Endothelial cell of hepatic sinusoid (primary cell): ENCODE results near the gene TMEM218.

Experiments
- in situ Hi-C: cut with HindIII; loops from 2 replicates; pipeline ENCODE4 v1.10.0; 2017; ENCODE audit warnings: low sequenced_read_pairs

TMEM218 gene

DNA sequence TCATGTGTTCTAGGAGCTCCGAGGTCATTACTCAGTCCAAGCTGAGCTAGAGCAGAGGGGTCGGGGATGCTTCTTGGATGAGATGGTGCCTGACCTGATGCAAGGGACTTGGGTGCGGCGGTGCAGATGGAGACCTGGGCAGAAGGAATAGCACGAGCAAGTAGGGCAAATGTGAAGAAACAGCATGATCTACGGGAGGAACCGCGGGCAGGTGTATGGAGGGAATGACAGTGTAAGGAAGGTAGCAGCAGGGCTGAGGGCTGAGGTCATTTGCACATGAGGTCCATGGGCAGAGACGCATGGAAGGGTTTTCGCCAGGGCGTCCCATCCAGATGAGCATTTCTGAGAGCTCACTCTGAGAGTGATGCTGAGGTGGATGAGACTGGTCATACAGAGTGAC, 33.4 kb downstream of the TMEM218 start:
- in situ Hi-C loops = no loop called here

DNA sequence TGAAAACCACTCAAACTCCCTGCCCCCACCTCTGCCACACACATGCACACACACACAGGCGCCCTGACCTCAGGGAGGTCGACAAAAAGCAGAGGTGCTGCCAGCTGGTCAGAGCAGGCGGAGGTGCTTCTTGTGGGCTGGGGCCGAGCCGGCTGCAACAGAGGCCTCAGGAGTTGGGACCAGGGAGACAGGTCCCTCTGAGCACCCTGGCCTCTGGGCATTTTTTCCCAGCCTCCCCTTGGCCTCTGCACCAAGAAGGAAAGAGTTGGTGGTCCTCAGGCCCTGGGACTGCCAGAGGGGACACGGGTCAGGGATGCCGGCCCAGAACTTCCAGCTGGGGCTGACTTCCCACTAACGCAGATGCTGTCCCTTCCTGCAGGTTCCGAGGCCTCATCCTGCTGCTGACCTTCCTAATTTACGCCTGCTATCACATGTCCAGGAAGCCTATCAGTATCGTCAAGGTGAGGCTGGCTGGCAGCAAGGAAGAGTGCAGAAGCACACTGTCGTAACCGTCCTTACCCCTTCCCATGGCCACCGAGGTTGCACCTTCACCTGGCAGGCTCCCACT, 35.0 kb downstream of the TMEM218 start:
- in situ Hi-C loops = no loop called here

DNA sequence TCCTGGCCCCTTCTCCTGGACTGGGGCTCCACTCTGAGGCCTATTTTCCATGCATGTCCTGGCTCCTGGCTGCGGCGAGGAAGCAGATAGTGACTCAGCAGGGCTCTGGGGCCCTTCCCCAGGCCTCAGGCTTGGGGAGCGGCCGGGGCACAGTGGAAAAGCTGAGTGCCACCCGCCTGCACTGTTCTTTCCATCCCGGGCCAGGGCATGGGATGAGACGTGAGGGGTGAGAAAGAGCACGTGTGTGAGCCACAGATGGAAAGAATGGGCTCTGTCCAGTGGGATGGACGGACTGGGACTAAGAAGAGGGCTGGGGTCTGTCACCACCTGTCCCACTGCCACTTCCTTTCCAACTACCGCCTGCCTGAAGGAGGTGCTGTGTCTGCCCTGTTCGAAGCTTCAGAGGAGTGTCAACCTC, 35.5 kb downstream of the TMEM218 start:
- in situ Hi-C loops = no loop called here

DNA sequence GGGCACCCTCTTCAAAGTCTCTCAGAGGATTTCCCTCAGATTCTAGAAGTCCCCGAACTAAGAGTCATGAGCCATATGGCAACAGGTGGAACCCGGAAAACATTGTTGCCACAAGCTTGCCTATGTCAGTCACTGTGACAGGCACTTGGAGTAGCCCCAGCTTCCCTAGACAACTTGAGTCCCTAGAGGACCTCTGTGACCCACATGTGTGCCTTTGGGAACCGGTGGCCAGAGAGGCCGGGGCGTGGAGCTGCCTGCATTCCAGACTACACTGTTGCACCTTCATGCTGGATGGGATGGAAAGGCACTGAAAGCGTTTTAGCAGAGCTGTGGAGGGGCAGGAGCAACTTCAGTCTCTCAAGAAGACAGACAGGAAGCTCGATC, 36.2 kb downstream of the TMEM218 start:
- in situ Hi-C loops = no loop called here

DNA sequence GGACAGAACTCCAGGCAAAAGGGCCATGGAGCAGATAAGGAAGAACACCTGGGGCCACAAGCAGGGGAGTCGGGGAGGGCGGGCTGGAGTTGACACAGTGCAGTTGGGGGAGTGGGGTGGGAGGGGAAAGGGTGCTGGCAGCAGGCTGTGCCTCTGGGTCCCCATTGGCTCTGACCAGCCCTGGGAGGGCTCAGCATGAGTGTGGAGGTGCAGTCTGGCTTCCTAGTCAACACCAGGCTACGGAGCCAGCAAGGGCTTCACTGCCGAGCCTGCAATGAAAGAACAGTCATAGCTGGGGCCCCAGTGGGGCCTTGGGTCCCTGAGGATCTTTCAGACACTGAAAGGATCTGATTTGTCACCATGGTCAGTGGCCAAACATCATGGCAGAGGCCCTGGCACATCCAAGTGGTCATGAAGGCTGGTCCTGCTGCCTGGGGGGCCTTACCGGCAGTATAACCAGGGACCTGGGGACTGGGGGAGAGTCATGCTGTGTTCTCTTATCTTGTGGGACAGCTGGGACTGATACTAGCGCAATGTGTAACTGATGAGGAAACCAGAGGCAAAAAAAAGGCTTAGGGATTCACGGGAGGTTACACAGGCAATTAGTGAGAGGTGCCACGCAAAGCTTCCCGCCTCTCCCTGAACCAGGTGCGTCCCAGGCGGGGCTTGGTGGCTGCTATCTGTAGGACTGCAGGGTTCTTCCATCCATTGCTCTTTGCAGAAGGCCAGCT, 36.8 kb downstream of the TMEM218 start:
- in situ Hi-C loops = no loop called here

DNA sequence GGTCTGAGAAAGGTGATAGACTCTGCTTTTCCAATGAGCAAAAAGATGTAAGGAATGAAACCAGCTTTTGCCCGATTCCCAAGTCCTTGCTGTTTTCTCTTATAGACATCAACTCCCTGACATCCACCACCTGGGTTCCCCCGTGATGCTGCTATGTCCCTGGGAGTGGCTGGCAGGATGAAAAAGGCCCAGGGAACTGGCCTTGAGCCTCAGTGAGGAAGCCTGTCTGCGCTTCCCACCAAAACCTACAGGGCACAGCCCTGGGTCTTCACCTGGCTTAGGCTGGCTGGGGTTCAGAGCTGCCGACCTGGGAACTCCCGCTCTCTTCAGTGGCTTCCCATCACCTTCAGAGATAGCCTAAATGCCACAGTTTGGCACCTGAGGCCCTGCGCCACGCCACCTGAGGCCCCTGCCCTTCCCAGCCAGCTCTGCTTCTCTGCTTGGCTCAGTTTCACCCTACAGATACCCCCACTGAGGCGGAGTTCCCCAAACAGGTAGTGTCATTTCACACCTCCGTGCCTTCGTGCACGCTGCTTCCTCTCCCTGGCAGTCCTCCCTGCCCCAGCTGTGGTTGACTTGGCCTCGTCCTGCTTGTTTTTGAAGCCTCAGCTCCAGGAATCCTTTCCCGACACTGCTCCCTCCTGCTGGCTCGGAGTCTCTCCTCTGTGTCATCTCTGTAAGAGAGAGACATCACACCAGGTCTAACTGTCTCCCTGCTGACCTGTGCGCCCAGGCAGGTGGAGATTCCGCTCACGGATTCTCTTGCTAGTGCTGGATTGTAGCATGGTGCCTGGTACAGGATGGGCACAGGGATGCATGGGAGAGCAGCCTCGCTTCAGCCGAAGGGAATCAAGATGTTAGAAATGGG, 37.6 kb downstream of the TMEM218 start:
- in situ Hi-C loops = no loop called here

DNA sequence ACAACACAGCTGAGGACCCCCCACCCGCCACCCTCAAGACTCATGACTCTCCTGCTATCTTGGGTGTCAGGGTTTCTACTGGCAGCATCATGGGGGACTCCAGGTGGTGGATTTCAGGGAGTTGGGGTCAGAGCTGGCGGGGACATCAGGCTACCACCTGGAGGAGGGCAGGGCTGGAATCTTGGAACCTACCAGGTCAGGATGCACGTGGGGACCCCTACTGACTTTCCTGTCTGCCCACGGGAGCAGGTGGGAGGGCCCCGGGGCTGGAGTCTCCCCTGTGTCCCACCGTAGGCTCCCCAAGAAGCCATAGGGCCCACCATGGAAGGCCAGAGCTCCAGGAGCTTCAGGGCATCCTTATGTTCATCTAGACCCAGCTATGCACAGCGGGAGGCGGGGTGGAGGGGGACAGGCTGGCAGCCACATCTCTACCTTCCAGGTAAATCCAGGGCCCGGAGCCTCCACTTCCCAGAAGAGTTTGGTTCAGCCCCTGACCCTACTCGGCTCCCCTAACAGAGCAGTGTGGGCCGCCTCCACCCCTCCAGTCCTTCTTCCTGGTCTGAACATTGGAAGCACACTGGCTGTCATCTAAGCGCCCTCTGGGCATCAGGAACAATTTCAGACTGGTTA, 38.4 kb downstream of the TMEM218 start:
- in situ Hi-C loops = no loop called here

DNA sequence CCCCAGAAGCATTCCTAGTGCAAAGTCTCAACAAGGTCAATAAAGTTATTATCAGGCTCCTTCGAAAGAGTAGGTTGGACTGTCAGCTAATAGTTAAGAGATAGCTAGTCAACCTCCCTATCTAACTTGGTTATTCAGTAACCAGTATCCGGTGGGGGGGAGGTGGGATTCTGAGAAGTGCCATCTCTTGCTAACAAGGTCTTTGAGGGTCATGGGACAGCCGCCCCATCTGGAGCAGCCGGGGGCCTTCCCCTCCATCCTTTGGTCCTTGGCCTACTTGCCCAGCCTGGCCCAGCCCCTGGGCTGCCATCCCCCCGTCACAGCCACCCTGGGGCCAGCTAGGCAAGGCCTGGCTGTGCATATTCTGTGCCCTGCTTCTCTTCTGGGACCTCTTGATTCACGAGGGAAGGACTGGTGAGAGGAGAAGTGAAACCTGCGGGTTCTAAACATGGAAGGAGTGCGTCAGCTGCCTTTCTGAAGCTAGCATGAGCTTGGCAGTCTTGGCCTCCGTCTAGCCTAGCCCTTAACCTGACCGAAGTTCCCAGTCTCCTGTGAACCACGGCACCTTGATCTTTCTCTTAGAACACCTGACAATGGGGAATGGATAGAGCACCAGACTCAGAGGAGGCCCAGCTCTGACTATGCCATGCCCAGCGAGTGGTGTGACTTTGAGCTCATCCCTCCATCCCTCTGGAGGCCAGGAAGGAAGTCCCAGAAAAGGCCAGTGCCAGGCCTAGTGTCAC, 39.0 kb downstream of the TMEM218 start:
- in situ Hi-C loops = no loop called here

DNA sequence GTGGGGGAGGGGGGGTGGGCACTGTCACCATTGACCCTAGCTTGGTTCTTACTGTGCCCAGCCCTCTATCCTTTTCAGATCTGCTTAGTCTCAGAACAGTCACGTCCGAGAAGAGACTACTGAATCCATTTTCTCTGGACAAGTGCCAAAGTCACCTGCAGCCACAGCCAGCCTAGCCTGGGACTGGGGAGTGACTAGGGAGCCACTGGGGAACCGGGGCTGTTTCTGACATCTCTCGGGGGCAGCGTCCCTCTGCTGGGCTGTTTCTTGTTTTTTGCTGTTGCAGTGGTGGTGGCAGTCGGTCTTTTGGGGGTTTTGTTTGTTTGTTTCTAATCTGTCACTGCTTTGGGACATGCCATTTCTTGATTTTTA, 39.6 kb downstream of the TMEM218 start:
- in situ Hi-C loops = no loop called here

DNA sequence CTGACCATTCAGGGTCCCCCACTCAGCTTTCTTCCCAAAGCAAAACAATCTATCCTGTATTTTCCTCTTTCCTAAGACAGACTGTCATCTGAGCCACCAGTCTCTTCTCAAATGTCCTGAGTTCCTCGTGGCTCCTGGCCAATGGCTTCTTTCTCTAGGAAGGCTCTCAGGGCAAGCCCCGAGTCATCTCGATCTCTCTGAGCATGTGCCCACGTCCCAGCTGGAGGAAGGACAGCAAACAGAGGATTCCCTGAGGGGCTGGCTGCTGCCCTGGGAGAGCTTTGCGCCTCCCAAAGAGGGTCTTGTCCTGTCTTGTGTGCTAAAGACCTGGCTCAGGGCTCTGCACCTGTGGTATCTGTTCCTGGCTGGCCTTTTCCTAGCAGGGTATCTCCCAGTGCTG, 40.0 kb downstream of the TMEM218 start:
- in situ Hi-C loops = no loop called here

DNA sequence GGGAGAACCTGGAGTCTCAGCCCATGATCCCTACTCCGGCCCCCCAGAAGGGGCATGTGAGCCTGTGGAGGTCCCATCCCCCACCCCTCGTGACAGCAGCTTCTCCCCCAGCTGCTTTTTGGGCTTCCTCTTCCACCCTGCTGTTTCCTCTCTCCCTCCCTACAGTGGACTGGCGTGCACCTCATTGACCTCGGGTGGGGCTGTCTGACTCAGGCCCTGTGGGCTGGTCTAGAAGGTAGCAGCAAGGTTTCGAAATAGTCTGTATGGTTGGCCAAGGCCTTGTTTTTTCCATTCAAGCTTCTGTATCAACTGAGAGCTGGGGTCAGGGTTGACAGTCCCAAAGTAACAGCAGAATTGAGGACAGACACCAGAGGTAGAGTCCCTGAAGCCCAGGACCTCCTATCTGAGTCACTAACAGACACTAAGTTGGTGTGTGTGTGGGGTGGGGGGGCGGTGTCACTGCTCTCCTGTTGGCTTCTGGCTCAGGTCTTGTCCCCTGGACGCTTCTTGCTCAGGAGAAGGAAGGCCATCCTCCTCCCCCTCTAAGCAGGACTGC, 40.6 kb downstream of the TMEM218 start:
- in situ Hi-C loops = no loop called here

DNA sequence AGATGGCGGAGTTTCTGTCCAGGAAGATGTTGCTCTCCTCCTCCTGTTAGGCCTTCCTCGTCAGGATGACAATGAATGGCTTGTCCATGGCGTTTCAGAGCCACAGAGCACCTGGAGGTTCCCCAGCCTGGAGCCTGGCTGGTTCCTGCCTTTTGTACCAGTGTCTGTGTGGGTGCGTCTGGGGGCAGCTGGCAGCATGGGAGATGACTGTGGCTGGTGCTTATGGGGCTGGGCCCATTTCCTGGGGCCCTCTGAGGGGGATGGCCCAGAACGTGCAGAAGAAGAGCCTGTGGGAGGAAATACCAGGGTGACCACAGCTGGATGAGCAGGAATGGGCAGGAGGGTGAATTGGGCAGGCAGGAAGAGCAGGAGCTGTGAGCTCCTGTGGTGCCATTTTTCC, 41.6 kb downstream of the TMEM218 start:
- in situ Hi-C loops = no loop called here

DNA sequence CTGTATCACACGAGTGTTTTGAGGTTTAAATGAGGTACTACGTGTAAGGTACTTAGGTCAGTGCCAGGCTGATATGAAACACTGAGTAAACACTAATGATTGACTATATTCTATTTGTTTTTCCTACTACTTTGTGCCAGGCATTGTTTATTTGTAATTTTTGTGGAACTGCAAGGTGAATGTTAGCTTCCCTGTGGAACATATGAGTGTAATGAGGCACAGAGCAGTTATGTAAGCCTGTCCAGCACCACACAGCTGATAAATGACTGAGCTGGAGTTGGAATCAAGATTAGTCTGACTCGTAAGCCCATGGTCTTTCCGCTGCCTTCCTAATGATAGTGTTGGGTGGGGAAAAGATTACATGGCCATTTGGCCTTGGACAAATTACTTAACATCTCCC, 42.4 kb downstream of the TMEM218 start:
- in situ Hi-C loops = no loop called here

DNA sequence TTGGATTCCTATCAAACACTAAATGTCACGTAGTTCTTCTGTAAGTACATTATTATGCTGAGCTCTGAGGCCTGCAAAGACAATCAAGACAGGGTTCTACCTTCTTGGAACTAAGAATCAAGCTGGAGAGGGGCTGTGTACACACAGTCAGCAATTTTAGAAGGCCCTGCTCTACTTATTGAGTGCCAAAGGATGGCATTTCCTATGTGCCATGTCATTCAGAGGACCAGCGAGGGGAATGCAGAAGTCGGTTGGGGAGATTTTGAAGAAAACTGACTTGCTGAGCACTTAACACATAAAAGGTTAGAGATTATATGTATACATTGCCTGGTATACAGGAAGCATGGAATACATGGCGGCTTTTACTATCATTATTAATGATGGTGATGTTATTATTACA, 43.1 kb downstream of the TMEM218 start:
- in situ Hi-C loops = no loop called here

DNA sequence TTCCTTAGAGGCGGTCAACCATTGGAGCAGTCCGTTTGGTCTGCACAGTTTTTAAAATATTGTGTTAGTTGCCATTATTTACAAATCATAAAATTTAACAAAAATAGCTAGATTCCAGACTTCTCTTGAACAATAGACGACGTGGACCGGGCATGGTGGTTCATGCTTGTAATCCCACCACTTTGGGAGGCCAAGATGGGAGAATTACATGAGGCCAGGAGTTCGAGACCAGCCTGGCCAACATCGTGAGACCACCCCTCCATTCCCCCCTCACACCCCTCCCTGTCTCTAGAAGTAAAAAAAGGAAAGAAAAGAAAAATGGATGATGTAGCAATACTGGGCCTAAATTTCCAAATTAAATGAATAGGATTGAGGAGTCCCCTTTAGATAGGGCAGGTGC, 47.4 kb downstream of the TMEM218 start:
- in situ Hi-C loops = no loop called here

DNA sequence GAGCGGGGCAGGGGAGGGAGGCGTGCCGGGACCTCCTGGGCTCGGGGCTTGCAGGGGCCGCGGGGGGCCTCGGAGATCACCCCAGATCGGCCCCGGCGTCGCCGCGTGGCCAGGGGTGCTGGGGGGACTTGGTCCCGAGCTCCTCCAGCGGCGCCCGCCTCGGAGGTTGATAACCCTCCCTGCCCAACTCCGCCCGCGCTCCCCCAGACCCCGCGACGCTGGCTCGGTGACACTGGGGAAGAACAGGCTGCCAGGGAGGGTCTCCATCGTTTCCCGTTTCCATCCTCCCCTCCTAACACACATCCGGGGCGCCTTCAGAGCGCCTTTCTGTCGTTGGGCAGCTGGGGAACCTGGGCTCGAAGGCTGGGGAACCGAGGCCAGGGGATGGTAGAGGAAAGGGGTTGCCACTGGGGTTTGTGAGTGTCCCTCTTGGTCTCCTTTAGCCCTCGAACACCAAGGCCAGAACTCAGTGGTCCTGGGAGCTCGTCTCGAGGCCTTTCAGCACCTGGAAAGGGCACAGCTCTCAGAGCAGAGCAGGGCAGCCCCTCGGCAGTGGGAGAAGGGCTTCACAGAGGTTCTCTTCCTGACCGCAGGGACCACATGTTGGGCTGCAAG, 47.9 kb downstream of the TMEM218 start:
- in situ Hi-C loops = no loop called here

DNA sequence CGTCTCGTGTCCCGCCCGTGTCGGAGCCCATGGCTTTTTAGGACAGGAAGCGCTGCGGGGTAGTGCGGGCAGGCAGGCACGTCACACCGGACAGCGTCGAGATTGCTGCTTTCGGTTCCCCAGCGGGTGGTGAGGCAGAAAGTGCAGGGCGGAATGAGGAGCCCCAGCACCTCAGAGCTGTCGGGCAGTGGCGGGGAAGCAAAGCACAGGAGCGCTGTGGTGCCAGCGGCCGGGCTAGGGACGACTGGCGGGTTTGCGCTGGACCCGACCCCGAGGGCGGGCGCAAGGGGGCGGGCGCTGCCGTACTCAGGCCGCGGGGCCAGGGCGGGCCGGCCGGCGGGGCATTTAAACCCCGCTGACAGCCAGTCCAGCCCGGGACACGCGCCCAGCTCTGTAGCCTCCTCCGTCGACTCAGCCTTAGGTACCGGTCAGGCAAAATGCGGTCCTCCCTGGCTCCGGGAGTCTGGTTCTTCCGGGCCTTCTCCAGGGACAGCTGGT, 48.4 kb downstream of the TMEM218 start, which contains the start of gene SLC37A2:
Gene SLC37A2 (plus strand): TSS at position 375 of the 498 bp plus-strand sequence. CDS start 63 bp downstream, at position 438.
- in situ Hi-C loops = no loop called here

DNA sequence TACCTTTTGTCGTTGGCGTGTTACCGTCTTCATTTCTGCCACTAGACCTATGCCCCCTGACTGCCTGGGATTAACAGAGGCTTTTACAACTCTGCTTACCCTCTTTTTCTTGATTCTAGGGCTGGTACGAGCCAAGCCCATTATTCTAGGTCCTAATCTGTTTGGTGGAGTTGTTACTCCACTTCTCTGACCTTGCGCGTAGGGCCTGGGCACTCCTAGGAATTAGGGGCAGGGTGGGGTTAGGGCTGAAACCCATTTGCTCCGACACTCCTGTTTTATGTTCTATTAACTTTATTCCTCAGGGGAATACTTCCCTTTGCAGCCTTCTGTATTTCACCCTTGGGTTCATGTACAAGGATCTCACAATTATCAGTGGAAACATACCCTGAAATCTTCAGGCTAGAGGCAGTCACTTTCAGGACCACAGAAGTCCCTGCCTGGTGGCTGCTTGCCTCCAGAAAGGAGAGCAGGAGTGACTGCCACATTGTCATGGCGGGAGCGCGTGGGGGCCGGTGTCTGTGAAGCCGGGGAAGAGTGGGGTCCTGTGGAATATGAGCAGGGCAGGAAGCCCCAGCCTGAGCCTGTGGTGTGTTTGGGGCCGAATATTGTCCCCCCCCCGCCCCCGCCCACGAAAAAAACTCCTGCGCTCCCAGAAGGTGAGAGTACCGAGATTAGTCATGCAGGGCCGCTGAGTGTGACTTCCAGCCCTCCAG, 49.1 kb downstream of the TMEM218 start:
- in situ Hi-C loops = no loop called here

DNA sequence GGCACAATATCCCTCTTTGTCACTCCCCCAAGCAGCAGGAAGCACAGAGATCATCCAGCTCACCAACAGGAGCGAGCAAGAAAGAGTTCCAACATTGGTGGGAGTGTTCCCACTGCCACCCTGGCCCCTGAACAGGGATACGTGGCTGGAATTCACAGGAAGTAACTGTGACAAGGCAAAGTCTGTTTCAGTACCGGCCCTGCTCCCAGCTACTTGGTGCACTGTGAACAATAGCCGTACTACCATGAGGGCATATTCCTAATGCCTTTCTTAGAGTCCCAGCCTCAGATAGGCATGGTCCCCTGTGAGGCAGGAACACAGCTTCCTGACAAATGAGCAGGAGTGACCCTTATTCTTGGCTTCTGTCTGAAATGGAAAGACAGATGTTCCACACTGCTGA, 50.1 kb downstream of the TMEM218 start:
- in situ Hi-C loops = no loop called here
